HG03354 (cell line): Measurements from ENCODE around the gene PPP1R9B.

Experiments
- ATAC-seq: cut with Tn5 transposase; IDR thresholded peaks from one replicate; pipeline ENCODE4 v1.9.1; 2021; ENCODE audit warnings: mild to moderate bottlenecking; ENCODE audit not compliant: unreplicated experiment, poor library complexity, severe bottlenecking

Gene PPP1R9B

DNA sequence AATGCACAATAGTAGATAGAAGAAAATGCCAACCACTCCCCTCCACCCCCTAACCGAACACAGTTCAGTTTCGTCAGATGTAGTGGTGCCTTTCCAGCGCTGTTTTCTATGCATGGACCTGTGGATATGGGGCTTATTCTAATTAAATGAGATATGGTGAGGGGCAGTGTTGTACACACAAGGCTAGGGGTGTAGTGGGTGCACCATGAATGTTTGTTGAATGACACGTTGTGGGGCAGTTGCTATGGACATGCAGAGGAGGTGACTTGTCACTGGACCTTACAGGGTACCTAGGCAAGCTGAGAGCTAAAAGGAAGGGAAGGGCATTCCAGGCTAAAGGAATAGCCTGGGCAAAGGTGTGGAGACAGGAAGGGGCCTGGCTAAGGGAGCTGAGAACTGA lies 51.9 kb downstream of the PPP1R9B start:
- no peak for ATAC-seq

GRCh38 chr17:50097926-50098325 lies 52.6 kb downstream of the PPP1R9B start:
- ATAC-seq: no peak

GRCh38 chr17:50097455-50097854 lies 53.0 kb downstream of the PPP1R9B start:
- no peak for ATAC-seq

DNA sequence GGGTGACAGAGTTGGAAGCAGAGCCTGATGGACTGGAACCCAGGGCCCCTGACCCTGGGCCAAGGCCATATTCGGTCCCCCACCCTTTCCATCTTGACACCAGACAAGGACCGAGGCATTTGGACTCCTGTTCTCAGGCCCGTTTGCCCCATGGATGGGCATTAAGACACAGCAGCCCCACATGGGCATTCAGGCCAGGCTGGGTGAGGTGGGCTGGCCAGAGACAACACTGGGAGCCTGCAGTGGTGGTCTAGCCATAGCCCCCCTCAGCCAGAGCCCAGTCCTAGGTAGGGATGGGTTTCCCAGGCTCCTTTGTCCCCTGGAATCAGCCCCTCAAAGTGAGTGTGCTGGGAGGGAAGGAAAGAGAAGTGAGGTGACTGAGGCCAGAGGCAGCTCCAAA lies 53.7 kb downstream of the PPP1R9B start:
- ATAC-seq: no peak

DNA sequence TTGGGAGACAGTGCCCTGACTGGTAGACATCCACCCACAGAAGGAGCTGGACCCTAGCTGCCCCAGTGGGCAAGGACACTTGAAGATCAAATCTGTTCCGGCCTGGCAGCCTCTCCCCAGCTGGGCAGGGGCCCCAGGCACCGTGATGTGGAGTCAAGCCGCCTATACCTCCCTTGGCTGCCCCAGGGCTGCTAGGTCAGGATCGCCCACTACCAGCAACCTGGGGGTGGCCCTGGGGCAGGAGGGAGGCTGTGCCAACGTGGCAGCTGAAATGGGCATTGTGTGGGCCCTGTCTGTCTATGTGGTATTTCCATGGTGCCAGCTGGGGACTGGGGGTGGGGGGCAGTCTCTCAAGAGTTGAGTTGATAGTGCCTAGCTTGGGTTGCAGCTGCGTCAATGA lies 54.4 kb downstream of the PPP1R9B start:
- ATAC-seq: no peak

- no peak for ATAC-seq
These were observed 54.8 kb downstream of the PPP1R9B start for GRCh38 chr17:50095626-50096037.

- ATAC-seq: peak; percentile 89
These were observed 55.5 kb downstream of the PPP1R9B start, which contains the start of gene PDK2 for GRCh38 chr17:50094753-50095619. PDK2 (plus strand) TSS chr17:50095351; CDS start chr17:50095436, 85 bp downstream.

DNA sequence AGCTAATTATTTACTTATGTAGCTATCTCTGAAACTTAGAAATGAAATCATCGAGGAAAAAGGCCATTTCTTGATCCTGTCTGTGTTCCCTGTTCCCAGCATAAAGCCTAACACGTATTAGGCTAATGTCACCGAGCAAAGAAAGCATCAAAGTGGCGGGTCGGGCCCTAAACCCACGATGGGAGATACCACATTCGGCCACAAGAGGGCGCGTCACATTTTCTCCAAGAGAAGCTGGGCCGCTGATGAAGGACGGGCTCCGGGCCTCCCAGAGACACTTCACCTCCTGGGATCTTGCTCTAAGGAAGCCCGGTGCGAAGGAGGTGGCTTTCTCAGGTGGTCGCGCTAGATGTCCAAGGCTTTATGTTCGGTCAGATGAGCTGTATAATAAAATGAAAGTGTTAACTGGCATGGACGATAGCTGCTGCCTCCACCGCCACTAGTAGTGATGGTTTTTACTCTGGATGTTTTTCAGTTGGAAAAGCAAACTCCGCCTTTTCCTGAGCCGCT lies 56.2 kb downstream of the PPP1R9B start:
- peak; percentile 42 for ATAC-seq

GRCh38 chr17:50093807-50094206 lies 56.7 kb downstream of the PPP1R9B start:
- ATAC-seq: no peak

DNA sequence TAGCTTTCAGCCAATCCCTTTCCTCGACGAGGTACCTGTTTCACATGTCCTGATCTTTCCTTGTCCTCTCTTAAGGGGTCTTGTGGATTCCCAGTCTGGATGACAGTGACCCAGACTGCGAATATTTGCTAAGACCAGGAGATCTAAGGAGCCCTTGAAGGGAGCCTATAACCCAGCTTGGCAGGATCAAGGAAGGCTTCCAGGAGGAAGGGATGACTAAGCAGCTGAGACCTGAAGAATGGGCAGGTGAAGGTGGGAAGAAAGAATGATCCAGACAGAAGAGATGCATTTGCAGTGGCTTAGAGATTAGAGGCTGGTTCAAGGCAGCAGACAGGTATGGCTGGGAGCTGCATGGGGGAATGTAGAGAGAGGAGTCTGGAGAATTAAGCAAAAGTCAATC lies 57.2 kb downstream of the PPP1R9B start:
- no peak for ATAC-seq

- no peak for ATAC-seq
These were observed 58.6 kb downstream of the PPP1R9B start for GRCh38 chr17:50091918-50092285.

GRCh38 chr17:50090971-50091917 lies 59.2 kb downstream of the PPP1R9B start:
- ATAC-seq: no peak

DNA sequence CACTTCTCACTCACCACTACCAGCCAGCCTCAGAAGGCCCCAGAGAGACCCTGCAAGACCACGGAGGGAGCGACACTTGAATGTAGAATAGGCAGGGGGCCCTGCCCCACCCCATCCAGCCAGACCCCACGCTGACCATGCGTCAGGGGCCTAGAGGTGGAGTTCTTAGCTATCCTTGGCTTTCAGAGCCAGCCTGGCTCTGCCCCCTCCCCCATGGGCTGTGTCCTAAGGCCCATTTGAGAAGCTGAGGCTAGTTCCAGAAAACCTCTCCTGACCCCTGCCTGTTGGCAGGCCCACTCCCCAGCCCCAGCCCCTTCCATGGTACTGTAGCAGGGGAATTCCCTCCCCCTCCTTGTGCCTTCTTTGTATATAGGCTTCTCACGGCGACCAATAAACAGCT lies 60.4 kb downstream of the PPP1R9B start:
- no peak for ATAC-seq

GRCh38 chr17:50088952-50089825 lies 61.3 kb downstream of the PPP1R9B start:
- ATAC-seq: no peak

DNA sequence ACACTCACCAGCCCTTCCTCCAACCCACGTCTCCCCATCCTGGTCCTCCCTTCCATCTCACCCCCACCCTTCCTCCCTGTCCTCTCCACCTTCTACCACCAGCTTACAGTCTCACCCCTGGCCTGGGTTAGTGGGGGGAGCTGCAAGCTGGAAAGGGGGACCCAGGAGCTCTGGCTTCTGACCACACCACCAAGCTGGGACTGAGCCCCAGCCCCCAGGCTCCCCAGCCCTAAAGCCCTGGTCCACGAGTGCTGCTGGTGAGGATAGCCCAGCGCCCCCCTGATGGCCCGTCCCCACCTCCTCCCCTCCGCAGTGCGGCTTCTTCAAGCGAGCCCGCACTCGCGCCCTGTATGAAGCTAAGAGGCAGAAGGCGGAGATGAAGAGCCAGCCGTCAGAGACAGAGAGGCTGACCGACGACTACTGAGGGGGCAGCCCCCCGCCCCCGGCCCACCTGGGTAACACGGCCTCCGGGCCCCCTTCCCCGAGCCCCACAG lies 62.5 kb downstream of the PPP1R9B start:
- ATAC-seq: no peak

GRCh38 chr17:50087246-50087911 lies 63.1 kb downstream of the PPP1R9B start:
- no peak for ATAC-seq
